ENCODE data around the gene LSM2.

LSM2 gene

GRCh38 chr6:31834367-31835250, 27.8 kb upstream of the LSM2 start:
- DNase-seq (ENCODE audit: low read depth) = peak; percentile 51

GRCh38 chr6:31831350-31832215, 24.8 kb upstream of the LSM2 start:
- no peak for DNase-seq (ENCODE audit: low read depth)
- TF ChIP-seq CTCF (IDR thresholded peaks at IDR 0.05; ENCODE audit: low read depth, low read length, missing control alignments) = no peak
- H3K4me3 ChIP-seq (ENCODE audit: low read depth, low read length) = peak overlapping the region; percentile 56
- in situ Hi-C loops (cut with HindIII; ENCODE audit: low sequenced_read_pairs) = no loop called here

More at GRCh38 chr6:31834367-31835250, 27.8 kb upstream of the LSM2 start:
- TF ChIP-seq CTCF (IDR thresholded peaks at IDR 0.05; ENCODE audit: low read depth, low read length, missing control alignments) = no peak
- H3K4me3 ChIP-seq (ENCODE audit: low read depth, low read length) = peak overlapping the region; percentile 78
- in situ Hi-C loops (cut with HindIII; ENCODE audit: low sequenced_read_pairs) = no loop called here

GRCh38 chr6:31830886-31831335, 24.1 kb upstream of the LSM2 start:
- DNase-seq (ENCODE audit: low read depth) = no peak
- peak overlapping the region; percentile 56 for H3K4me3 ChIP-seq (ENCODE audit: low read depth, low read length)
- no peak for TF ChIP-seq CTCF (IDR thresholded peaks at IDR 0.05; ENCODE audit: low read depth, low read length, missing control alignments)
- in situ Hi-C loops (cut with HindIII; ENCODE audit: low sequenced_read_pairs) = no loop called here

- DNase-seq (ENCODE audit: low read depth) = no peak
- in situ Hi-C loops (cut with HindIII; ENCODE audit: low sequenced_read_pairs) = no loop called here
Observed at GRCh38 chr6:31829633-31830283, 23.0 kb upstream of the LSM2 start.

GRCh38 chr6:31827286-31828079, 20.7 kb upstream of the LSM2 start, which contains the start of gene HSPA1B:
Gene HSPA1B, plus strand, starts transcription at chr6:31827738. Its CDS starts 213 bp downstream, at chr6:31827951.
- no peak for TF ChIP-seq CTCF (IDR thresholded peaks at IDR 0.05; ENCODE audit: low read depth, low read length, missing control alignments)
- peak; percentile 100 for DNase-seq (ENCODE audit: low read depth)
- in situ Hi-C loops (cut with HindIII; ENCODE audit: low sequenced_read_pairs) = no loop called here
- H3K4me3 ChIP-seq (ENCODE audit: low read depth, low read length) = peak within 1 kb of the TSS; percentile 65

More at GRCh38 chr6:31829633-31830283, 23.0 kb upstream of the LSM2 start:
- H3K4me3 ChIP-seq (ENCODE audit: low read depth, low read length) = peak overlapping the region; percentile 56
- TF ChIP-seq CTCF (IDR thresholded peaks at IDR 0.05; ENCODE audit: low read depth, low read length, missing control alignments) = no peak

Data from astrocyte of the cerebellum (primary cell).